HEK293 (cell line): Measurements from ENCODE around the gene UBE2J2.

ENCODE experiments used
- EGR2 ChIP-seq: fragments of 450-650 bp; formaldehyde crosslinking; IDR thresholded peaks from 2 replicates; pipeline ENCODE4 v1.5.1; 2016; ENCODE audit warnings: low read depth, missing biosample characterization, missing genetic modification characterization
- GLIS1 ChIP-seq: fragments of 450-650 bp; formaldehyde crosslinking; IDR thresholded peaks from 2 replicates; pipeline ENCODE4 v1.5.1; 2016; ENCODE audit warnings: missing biosample characterization, missing genetic modification characterization
- KLF8 ChIP-seq: fragments of 450-650 bp; formaldehyde crosslinking; IDR thresholded peaks from 2 replicates; pipeline ENCODE4 v1.5.1; 2016; ENCODE audit warnings: missing biosample characterization, missing genetic modification characterization
- KLF9 ChIP-seq: fragments of 450-650 bp; formaldehyde crosslinking; IDR thresholded peaks from 2 replicates; pipeline ENCODE4 v1.5.1; 2016; ENCODE audit warnings: missing biosample characterization, missing genetic modification characterization, low read depth
- PATZ1 ChIP-seq: fragments of 450-650 bp; formaldehyde crosslinking; IDR thresholded peaks from 2 replicates; pipeline ENCODE4 v1.5.1; 2016; ENCODE audit warnings: missing biosample characterization, missing genetic modification characterization
- REST ChIP-seq: fragments of 450-650 bp; formaldehyde crosslinking; IDR thresholded peaks from 2 replicates; pipeline ENCODE4 v1.5.1; 2016; ENCODE audit warnings: missing biosample characterization, missing genetic modification characterization
- TCF7L2 ChIP-seq: IDR thresholded peaks from 2 replicates; pipeline ENCODE4 v1.6.1; 2011; ENCODE audit warnings: low read depth, mild to moderate bottlenecking, inconsistent platforms, low read length, moderate library complexity, borderline replicate concordance
- ZBTB26 ChIP-seq: fragments of 450-650 bp; formaldehyde crosslinking; optimal IDR thresholded peaks from 2 replicates; pipeline ENCODE3; 2016; ENCODE audit warnings: missing biosample characterization, mild to moderate bottlenecking, missing genetic modification characterization
- ZBTB7A ChIP-seq: fragments of 450-650 bp; formaldehyde crosslinking; IDR thresholded peaks from 2 replicates; pipeline ENCODE4 v1.5.1; 2016; ENCODE audit warnings: low read depth, missing biosample characterization, missing genetic modification characterization
- ZFP41 ChIP-seq: fragments of 450-650 bp; formaldehyde crosslinking; IDR thresholded peaks from 2 replicates; pipeline ENCODE4 v1.5.1; 2016; ENCODE audit warnings: missing biosample characterization, missing genetic modification characterization, borderline replicate concordance
- ZFP69B ChIP-seq: fragments of 450-650 bp; formaldehyde crosslinking; IDR thresholded peaks from 2 replicates; pipeline ENCODE4 v1.5.1; 2016; ENCODE audit warnings: missing biosample characterization, missing genetic modification characterization
- ZNF132 ChIP-seq: fragments of 450-650 bp; formaldehyde crosslinking; IDR thresholded peaks from 2 replicates; pipeline ENCODE4 v1.5.1; 2017; ENCODE audit warnings: missing biosample characterization, missing genetic modification characterization, borderline replicate concordance
- ZNF140 ChIP-seq: fragments of 450-650 bp; formaldehyde crosslinking; IDR thresholded peaks from 2 replicates; pipeline ENCODE4 v1.5.1; 2016; ENCODE audit warnings: missing biosample characterization, missing genetic modification characterization
- ZNF214 ChIP-seq: fragments of 450-650 bp; formaldehyde crosslinking; IDR thresholded peaks from 2 replicates; pipeline ENCODE4 v1.5.1; 2017; ENCODE audit warnings: missing biosample characterization, mild to moderate bottlenecking, missing genetic modification characterization, borderline replicate concordance
- ZNF324 ChIP-seq: fragments of 450-650 bp; formaldehyde crosslinking; IDR thresholded peaks from 2 replicates; pipeline ENCODE4 v1.5.1; 2016; ENCODE audit warnings: missing biosample characterization, missing genetic modification characterization
- ZNF341 ChIP-seq: fragments of 450-650 bp; formaldehyde crosslinking; IDR thresholded peaks from 2 replicates; pipeline ENCODE4; 2016; ENCODE audit warnings: low read depth, missing biosample characterization, missing genetic modification characterization
- ZNF433 ChIP-seq: fragments of 450-650 bp; formaldehyde crosslinking; IDR thresholded peaks from 2 replicates; pipeline ENCODE4 v1.5.1; 2016; ENCODE audit warnings: missing biosample characterization, missing genetic modification characterization, low read depth
- ZNF530 ChIP-seq: fragments of 450-650 bp; formaldehyde crosslinking; IDR thresholded peaks from 2 replicates; pipeline ENCODE4 v1.5.1; 2016; ENCODE audit warnings: low read depth, missing biosample characterization, missing genetic modification characterization
- ZNF600 ChIP-seq: fragments of 450-650 bp; formaldehyde crosslinking; IDR thresholded peaks from 2 replicates; pipeline ENCODE4 v1.5.1; 2016; ENCODE audit warnings: missing biosample characterization, missing genetic modification characterization
- ZNF623 ChIP-seq: fragments of 450-650 bp; formaldehyde crosslinking; IDR thresholded peaks from 2 replicates; pipeline ENCODE4 v1.5.1; 2016; ENCODE audit warnings: missing biosample characterization, missing genetic modification characterization
- ZNF626 ChIP-seq: fragments of 450-650 bp; sonication (Bioruptor Pico); formaldehyde crosslinking; IDR thresholded peaks from 2 replicates; pipeline ENCODE4 v1.5.1; 2018; ENCODE audit warnings: missing biosample characterization, missing genetic modification characterization, inconsistent platforms
- TF ChIP-seq, protein P1 (sequence below): fragments of 450-650 bp; formaldehyde crosslinking; IDR thresholded peaks from 2 replicates; pipeline ENCODE4 v1.5.1; 2016; ENCODE audit warnings: missing biosample characterization, missing genetic modification characterization
- TF ChIP-seq, protein P2 (sequence below): fragments of 450-650 bp; formaldehyde crosslinking; IDR thresholded peaks from 2 replicates; pipeline ENCODE4 v1.5.1; 2016; ENCODE audit warnings: missing biosample characterization, missing genetic modification characterization

UBE2J2 gene

DNA sequence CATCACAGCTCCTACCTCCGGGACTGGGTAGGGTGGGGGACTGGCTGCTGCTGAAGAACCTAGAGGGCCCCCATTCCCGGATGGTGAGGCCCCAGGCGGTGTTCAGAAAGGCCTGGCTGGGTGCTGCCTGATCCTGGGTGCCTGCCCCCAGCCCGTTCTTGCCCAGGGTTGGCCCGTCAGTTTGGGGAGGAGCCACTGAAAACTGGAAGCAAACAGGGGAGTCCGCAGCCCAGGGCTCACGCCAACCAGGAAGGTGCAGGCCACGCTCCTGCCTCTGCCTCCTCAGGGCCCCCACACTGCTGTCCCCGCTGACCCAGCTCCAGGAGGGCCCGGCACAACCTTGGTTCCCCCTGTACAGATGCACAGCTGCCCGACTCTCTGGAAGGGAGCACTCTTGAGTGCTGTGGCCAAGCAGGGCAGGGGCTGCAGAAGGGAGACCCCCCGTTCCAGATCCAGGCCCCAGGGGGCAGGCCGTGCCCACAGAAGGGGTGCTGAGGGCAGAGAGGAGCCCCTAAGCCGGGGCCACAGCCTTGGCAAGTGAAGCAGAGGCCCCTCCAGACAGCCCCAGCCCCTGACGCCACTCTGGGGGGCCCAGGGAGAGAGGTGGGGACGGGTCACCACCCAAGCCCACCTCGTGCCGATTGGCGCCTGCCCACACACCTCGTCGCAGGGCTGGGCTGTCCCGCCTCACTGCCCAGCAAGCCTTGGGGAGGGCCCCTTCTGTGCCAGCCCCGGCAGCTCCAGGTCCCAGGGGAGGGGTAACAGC lies 32.6 kb downstream of the UBE2J2 start (continued):
- TF ChIP-seq ZNF132: no peak
- peak; percentile 35; the same call in 1 of the 2 replicates for TF ChIP-seq ZNF600
- TF ChIP-seq ZBTB26 (tag by site-specific recombination): no peak
- peak; percentile 42; the same call in 1 of the 2 replicates for TF ChIP-seq PATZ1 (tag by site-specific recombination)
- TF ChIP-seq ZNF140: no peak
- TF ChIP-seq ZNF341 (tag by site-specific recombination): no peak
- TF ChIP-seq GLIS1: peak; percentile 74
- TF ChIP-seq ZNF324 (tag by site-specific recombination): no peak
- TF ChIP-seq ZNF623 (tag by site-specific recombination): no peak
- TF ChIP-seq ZNF433 (tag by site-specific recombination): no peak
- no peak for TF ChIP-seq TCF7L2
- TF ChIP-seq ZFP69B (tag by site-specific recombination): no peak
- no peak for TF ChIP-seq ZNF626
- peak; percentile 28 for TF ChIP-seq KLF8 (tag by site-specific recombination)
- TF ChIP-seq, protein P1, sequence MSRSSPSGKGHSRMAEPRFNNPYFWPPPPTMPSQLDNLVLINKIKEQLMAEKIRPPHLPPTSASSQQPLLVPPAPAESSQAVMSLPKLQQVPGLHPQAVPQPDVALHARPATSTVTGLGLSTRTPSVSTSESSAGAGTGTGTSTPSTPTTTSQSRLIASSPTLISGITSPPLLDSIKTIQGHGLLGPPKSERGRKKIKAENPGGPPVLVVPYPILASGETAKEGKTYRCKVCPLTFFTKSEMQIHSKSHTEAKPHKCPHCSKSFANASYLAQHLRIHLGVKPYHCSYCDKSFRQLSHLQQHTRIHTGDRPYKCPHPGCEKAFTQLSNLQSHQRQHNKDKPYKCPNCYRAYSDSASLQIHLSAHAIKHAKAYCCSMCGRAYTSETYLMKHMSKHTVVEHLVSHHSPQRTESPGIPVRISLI: no peak
- TF ChIP-seq ZBTB7A (tag by site-specific recombination): no peak
- TF ChIP-seq EGR2 (tag by site-specific recombination): no peak
- TF ChIP-seq REST (tag by site-specific recombination): no peak
- TF ChIP-seq ZNF530: no peak
- TF ChIP-seq ZNF214 (tag by site-specific recombination): no peak
- no peak for TF ChIP-seq ZFP41
- TF ChIP-seq KLF9 (tag by site-specific recombination): no peak
- TF ChIP-seq, protein P2, sequence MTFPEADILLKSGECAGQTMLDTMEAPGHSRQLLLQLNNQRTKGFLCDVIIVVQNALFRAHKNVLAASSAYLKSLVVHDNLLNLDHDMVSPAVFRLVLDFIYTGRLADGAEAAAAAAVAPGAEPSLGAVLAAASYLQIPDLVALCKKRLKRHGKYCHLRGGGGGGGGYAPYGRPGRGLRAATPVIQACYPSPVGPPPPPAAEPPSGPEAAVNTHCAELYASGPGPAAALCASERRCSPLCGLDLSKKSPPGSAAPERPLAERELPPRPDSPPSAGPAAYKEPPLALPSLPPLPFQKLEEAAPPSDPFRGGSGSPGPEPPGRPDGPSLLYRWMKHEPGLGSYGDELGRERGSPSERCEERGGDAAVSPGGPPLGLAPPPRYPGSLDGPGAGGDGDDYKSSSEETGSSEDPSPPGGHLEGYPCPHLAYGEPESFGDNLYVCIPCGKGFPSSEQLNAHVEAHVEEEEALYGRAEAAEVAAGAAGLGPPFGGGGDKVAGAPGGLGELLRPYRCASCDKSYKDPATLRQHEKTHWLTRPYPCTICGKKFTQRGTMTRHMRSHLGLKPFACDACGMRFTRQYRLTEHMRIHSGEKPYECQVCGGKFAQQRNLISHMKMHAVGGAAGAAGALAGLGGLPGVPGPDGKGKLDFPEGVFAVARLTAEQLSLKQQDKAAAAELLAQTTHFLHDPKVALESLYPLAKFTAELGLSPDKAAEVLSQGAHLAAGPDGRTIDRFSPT (tag by site-specific recombination): 0 out of 2 replicates have a peak, but pooled peaks have one; percentile 51
